ELF-1 (cell line): ENCODE results near the gene CLRN3.
A peak's percentile ranks its signal among the peaks of the same experiment; 100 is the strongest.

Experiments
- DNase-seq: peaks from one replicate; pipeline ENCODE4 v3.0.0-alpha.2; 2016; ENCODE audit warnings: low read depth, low spot score

The CLRN3 gene

DNA sequence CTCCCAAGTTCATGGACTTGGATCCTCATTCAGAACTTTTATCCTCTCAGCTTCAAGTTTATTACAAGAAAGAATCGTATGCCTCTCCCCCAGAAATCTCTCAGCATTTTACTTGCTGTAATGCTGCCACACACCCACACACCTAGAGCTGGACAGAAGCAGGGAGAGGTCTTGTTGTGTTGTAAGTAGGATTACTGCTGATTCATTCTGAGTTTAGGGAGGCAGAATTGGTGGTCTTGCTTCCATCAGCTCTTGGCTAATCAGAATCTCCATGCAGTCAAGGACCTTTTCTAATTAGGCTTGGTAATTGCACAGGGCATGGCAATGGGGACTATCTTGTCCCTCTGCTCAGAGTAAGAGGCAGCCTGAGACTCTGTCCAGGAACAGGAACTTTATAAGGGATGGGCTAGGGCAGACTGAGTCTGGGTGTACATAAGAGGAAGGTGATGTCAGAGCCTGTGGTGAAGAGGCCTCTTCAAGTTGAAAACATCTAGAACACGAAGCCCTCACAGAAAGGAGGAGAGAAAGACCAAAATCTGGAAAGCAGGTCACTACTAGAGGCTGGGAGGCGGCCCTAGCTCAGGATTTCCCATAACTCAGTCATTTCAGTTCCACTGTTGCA lies 7.1 kb upstream of the CLRN3 start:
- DNase-seq = no peak

DNA sequence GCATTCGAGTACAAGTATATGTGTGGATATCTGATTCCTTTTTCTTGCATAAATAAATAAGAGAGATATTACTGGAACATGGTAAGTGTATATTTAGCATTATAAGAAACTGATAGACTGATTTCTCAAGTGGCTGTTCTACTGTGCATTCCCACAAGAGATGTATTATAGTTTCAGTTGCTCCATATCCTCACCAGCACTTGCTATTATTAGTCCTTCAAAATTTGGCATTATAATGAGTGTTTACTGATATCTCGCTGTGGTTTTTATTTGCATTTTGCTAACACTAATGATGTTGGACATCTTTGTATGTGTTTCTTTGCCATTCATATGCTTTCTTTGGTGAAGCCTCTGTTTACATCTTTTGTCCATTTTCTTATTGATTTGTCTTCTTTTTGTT lies 4.4 kb upstream of the CLRN3 start:
- no peak for DNase-seq

- DNase-seq = no peak
Observed at GRCh38 chr10:127896590-127896989, 3.8 kb upstream of the CLRN3 start.

GRCh38 chr10:127894146-127894545 lies 1.4 kb upstream of the CLRN3 start:
- no peak for DNase-seq

GRCh38 chr10:127890832-127891334 lies 1.9 kb downstream of the CLRN3 start:
- no peak for DNase-seq

GRCh38 chr10:127890216-127890615 lies 2.5 kb downstream of the CLRN3 start:
- no peak for DNase-seq

- DNase-seq = no peak
Observed at GRCh38 chr10:127889605-127890195, 3.0 kb downstream of the CLRN3 start.

- no peak for DNase-seq
Observed at GRCh38 chr10:127888521-127889312, 4.0 kb downstream of the CLRN3 start.

GRCh38 chr10:127887541-127888415 lies 5.0 kb downstream of the CLRN3 start:
- DNase-seq = no peak

DNA sequence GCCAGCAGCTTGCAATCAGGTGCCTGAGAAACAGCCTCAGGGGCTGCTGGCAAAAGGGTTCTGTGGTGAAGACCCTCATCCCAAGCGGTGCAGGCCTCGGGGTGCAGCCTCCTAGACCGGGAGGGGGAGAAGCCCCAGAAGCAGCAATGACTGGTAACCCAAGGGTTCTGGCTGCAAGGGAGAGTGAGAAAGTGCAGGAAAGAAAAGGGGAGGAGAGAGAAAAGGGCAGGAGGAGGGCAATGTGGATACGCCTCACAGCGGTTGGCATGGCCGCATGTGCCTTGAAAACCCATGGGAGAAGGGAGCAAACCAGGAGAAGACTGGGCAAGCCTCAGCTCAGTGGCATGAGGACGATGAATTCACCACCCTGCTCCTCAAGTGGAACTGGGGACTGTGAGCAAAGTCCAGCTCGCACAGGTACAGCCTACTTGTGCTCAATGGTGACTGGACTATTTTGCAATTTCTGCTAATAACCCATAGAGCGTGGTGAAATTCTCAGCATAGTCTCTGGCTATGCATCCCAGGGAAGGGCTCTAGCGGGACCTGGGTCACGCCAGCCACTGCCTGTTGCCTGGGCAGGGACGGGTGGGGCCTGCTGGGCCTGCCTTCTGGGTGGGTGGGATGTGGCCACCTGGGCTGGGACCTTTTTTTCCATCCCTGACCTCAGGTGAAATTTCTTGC lies 6.2 kb downstream of the CLRN3 start:
- DNase-seq = no peak

DNA sequence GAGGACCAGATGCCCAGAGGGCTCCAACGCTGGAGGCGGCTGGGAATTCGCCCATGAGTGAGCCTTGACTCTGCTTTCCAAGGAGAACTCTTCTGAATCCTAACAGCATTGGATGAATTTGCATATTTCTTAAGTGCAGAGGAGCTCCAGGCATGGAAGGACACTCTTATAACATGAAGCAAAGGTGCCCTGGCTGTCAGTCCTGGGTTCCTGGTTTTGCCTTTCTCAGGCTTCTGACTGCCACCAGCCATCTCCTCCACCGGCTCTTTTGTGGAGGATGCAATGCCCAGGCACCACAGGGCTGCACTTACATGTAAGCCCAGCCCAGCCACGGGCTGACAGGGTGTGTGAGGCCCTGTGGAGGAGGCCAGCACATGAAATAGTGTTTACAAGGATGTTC lies 8.2 kb downstream of the CLRN3 start:
- no peak for DNase-seq

DNA sequence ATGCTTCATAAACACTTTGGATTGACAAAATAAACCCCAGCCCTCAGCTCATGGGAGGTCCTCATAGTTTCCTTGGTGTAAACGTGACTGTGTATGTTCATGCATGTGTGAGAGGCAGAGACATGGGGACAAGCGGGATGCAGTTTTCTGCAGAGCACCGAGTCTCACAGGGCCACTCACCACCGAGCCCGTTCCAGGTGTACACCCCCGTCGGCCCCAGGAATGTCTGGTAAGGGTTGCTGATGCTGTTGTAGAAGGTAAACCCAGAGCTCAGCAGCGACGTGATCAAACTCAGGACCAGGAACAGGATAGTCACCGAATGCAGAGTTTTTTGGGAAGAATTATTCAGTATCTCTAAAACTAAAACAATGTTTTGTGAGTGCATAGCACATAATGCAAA lies 9.2 kb downstream of the CLRN3 start:
- no peak for DNase-seq

GRCh38 chr10:127882801-127883459 lies 9.8 kb downstream of the CLRN3 start:
- no peak for DNase-seq

DNA sequence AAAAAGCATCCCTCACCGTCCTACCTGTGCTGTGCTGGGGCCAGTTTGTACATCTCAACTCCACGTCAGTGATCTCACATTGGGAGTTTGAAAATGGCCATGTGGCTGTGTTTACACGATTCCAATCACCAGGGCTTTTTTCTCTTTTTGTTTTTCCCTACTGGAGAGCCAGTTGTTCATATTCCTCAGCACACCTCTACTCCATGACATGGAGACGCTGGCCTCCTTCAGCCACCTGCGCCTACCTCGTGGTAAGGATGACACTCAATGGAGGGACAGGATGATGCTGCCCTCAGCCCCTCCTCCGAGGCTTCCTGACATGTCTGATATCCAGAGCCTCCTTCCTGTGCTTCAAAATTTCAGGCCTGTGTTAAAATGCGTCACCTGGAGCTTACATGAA lies 10.3 kb downstream of the CLRN3 start:
- DNase-seq = no peak

- no peak for DNase-seq
Observed at GRCh38 chr10:127881262-127881661, 11.5 kb downstream of the CLRN3 start.

GRCh38 chr10:127880557-127880956 lies 12.2 kb downstream of the CLRN3 start:
- peak; percentile 20 for DNase-seq

- DNase-seq = no peak
Observed at GRCh38 chr10:127878475-127879055, 14.2 kb downstream of the CLRN3 start.

- no peak for DNase-seq
Observed at GRCh38 chr10:127877699-127878098, 15.0 kb downstream of the CLRN3 start.

DNA sequence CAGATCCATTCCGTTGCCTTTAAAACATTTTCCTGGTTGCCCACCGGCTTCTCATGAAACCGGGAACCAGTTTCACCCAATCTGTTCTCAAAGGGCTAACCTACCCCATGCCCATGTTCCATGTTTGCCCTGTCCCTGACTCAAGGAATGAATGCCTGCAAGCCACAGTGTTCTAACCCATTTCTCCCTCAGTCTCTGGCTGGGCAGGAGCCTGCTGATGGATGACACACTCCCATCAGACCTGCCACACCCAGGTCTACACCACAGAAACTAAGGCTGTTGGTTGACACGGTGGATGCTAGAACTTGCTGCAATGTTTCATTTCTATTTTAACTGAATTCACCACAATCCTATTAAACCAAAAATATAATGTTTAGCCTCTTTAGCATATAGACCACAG lies 15.6 kb downstream of the CLRN3 start:
- DNase-seq = no peak

- no peak for DNase-seq
Observed at GRCh38 chr10:127875916-127876315, 16.8 kb downstream of the CLRN3 start.

- DNase-seq = no peak
Observed at GRCh38 chr10:127875449-127875765, 17.3 kb downstream of the CLRN3 start.
